ENCODE results near the gene FXYD7. TPM values are rescaled to one million over a fixed set of nuclear protein-coding genes. Genes with fewer than 3 reads are reported as not detected.

FXYD7 gene
- total RNA-seq, 1 experiment from 2014 or later: not detected

DNA sequence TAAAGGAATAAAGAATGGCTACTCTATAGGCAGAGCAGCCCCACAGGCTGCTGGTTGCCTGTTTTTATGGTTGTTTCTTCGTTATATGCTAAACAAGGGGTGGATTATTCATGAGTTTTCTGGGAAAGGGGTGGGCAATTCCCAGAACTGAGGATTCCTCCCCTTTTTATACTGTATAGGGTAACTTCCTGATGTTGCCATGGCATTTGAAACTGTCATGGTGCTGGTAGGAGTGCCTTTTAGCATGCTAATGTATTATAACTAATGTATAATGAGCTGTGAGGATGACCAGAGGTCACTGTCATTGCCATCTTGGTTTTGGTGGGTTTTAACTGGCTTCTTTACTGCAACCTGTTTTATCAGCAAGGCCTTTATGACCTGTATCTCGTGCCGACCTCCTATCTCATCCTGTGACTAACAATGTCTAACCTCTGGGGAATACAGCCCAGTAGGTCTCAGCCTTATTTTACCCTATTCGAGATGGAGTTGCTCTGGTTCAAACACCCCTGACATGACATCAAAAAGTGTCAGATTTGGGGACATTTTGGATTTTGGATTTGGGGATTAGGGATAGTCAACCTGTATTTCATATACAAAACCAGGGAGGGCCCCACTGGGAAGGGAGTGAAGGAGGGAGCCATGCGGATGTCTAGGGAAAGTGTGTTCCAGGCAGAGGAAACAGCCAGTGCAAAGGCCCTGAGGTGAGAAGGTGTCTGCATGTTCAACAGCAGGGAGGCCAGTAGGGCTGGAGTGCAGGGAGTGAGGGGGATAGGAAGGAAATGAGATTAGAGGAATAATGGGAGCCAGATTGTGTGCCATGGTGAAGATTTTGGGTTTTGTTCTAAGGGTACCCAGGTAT lies 22.4 kb downstream of the FXYD7 start:
- no TSS peak for BruUV-seq (replicated peaks)
- peaks cover 14% of the 10 kb centered on the region for H3K9me3 Mint-ChIP-seq (ENCODE audit: unreplicated experiment)

GRCh38 chr19:35166100-35167063 lies 23.3 kb downstream of the FXYD7 start:
- Mint-ChIP-seq H3K4me3 (ENCODE audit: unreplicated experiment) (no peak overlapping the region), H3K27me3 (ENCODE audit: insufficient read depth, unreplicated experiment) (no peaks in the 10 kb centered on the region), H3K27ac (ENCODE audit: low read depth, unreplicated experiment) (no peak overlapping the region), H3K9me3 (ENCODE audit: unreplicated experiment) (peaks cover 14% of the 10 kb centered on the region), H3K4me1 (ENCODE audit: insufficient read depth, unreplicated experiment) (peaks cover 24% of the 10 kb centered on the region), H3K36me3 (ENCODE audit: insufficient read depth, unreplicated experiment) (peaks cover 37% of the 10 kb centered on the region)
- intact Hi-C loops (cut with micrococcal nuclease): no loop called here
- CTCF ChIA-PET: no interaction called here
- peak; percentile 74 for DNase-seq (ENCODE audit: unreplicated experiment)
- POLR2A ChIA-PET: no interaction called here
- BruUV-seq (replicated peaks): no TSS peak
- TF ChIP-seq CTCF (IDR thresholded peaks at IDR 0.05; ENCODE audit: unreplicated experiment): no peak

More for the DNA sequence above, 22.4 kb downstream of the FXYD7 start:
- Mint-ChIP-seq H3K36me3 (ENCODE audit: insufficient read depth, unreplicated experiment) (peaks cover 46% of the 10 kb centered on the region), H3K27ac (ENCODE audit: low read depth, unreplicated experiment) (no peak overlapping the region), H3K4me3 (ENCODE audit: unreplicated experiment) (no peak overlapping the region), H3K4me1 (ENCODE audit: insufficient read depth, unreplicated experiment) (peaks cover 24% of the 10 kb centered on the region), H3K27me3 (ENCODE audit: insufficient read depth, unreplicated experiment) (no peaks in the 10 kb centered on the region)
- no peak for TF ChIP-seq CTCF (IDR thresholded peaks at IDR 0.05; ENCODE audit: unreplicated experiment)
- intact Hi-C loops (cut with micrococcal nuclease): no loop called here
- DNase-seq (ENCODE audit: unreplicated experiment): no peak
- CTCF ChIA-PET: no interaction called here
- POLR2A ChIA-PET: no interaction called here

DNA sequence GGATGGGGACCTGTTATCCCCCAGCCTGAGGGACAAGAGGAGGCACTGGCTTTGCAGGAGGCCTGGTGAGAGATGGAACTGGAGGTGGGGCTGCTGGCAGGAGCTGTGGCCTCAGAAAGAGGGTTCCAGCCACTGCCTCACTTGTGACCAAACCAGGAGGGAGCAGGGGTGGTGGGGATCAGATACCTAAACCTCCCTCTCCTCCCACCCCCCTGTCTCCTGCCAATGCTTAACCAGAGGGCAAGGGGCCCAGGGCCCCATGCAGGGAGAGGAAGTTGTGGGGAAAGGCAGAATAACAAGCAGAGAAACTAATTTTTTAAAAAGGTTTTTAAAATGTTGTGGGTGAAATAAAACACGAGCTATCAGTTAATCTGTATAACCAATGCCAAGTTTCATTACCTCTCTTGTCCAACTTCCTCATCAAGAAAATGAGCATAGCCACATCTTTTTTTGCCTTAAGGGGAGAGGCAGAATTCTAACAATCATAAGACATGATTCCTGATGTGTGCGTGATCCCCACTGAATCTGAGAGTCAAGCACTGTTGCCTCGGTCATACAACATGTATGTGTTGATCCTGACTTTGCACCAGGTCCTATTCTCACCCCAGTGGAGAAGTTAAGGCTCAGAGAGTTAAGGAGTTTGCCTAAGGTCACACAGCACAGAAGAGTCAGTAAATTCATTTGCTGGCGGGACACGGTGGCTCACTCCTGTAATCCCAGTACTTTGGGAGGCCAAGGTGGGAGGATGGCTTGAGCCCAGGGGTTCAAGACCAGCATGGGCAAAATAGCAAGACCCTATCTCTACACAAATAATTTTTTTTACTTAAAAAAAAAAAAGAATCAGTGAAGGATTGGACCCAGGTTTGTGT lies 24.4 kb downstream of the FXYD7 start:
- POLR2A ChIA-PET: interaction anchor here (0.6 to 1.1 kb wide), 6 partner anchors 9 to 1959 kb away, joined by 3 to 5 read pairs (median 3); no protein-coding TSS in a partner anchor
- Mint-ChIP-seq H3K9me3 (ENCODE audit: unreplicated experiment) (peaks cover 14% of the 10 kb centered on the region), H3K36me3 (ENCODE audit: insufficient read depth, unreplicated experiment) (peaks cover 27% of the 10 kb centered on the region), H3K4me1 (ENCODE audit: insufficient read depth, unreplicated experiment) (peaks cover 24% of the 10 kb centered on the region), H3K27ac (ENCODE audit: low read depth, unreplicated experiment) (no peak overlapping the region), H3K4me3 (ENCODE audit: unreplicated experiment) (no peak overlapping the region), H3K27me3 (ENCODE audit: insufficient read depth, unreplicated experiment) (no peaks in the 10 kb centered on the region)
- intact Hi-C loops (cut with micrococcal nuclease): no loop called here
- CTCF ChIA-PET: interaction anchor here (0.6 to 1.1 kb wide), 7 partner anchors 10 to 1983 kb away, joined by 3 to 4 read pairs (median 3); partner anchors contain the start of gene FXYD3
- BruUV-seq (replicated peaks): no TSS peak
- DNase-seq (ENCODE audit: unreplicated experiment): no peak
- TF ChIP-seq CTCF (IDR thresholded peaks at IDR 0.05; ENCODE audit: unreplicated experiment): no peak

All from MCF 10A (cell line).